ENCODE results near the gene HERC4. TPM values are rescaled to one million over a fixed set of nuclear protein-coding genes. Genes with fewer than 3 reads are reported as not detected.

Gene HERC4
- total and polyA plus RNA-seq, 9 of the 15 experiments (the other 6 are each of a cell fraction or from before 2014, with no cell fraction given): 12.5 to 33.5 (median 22.8) TPM

DNA sequence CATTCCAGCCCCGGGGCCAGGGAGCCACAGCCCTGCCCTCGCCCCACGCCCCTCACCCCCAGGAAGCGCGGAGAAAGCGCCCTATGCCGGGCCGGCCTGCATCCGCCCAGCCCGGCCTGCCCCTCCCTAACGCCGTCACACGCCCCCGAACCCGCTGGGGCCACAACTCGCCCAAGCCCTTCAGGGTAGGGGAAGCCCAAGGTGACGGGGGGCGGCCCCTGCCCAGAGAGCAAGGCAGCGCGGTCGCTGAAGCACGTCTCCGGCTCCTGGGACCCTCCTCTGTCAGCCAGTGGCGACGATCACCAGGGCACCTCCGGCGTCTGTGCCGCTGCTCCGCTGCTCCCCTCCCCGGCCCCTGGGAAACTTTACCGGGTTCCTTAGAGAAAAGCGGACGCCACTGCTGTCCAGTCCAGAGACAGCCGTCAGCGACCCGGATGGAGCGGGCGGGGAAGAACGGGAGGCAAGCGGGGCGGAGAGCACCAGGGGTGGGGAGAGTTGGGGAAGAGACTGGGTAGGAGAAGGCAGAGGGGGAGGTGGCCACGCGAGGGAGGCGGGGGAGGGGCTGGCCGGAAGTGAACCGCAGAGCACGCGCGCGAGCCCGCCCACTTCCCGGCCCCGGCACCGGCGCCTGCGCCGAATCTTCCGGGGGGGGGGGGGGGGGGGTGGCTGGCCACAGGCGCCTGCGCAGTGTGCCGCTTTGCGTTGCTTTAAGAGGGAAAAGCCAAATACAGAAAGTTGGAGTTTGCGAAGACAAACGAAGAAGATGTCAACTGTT lies at the start of gene HERC4 (continued):
- TF ChIP-seq, protein P1, sequence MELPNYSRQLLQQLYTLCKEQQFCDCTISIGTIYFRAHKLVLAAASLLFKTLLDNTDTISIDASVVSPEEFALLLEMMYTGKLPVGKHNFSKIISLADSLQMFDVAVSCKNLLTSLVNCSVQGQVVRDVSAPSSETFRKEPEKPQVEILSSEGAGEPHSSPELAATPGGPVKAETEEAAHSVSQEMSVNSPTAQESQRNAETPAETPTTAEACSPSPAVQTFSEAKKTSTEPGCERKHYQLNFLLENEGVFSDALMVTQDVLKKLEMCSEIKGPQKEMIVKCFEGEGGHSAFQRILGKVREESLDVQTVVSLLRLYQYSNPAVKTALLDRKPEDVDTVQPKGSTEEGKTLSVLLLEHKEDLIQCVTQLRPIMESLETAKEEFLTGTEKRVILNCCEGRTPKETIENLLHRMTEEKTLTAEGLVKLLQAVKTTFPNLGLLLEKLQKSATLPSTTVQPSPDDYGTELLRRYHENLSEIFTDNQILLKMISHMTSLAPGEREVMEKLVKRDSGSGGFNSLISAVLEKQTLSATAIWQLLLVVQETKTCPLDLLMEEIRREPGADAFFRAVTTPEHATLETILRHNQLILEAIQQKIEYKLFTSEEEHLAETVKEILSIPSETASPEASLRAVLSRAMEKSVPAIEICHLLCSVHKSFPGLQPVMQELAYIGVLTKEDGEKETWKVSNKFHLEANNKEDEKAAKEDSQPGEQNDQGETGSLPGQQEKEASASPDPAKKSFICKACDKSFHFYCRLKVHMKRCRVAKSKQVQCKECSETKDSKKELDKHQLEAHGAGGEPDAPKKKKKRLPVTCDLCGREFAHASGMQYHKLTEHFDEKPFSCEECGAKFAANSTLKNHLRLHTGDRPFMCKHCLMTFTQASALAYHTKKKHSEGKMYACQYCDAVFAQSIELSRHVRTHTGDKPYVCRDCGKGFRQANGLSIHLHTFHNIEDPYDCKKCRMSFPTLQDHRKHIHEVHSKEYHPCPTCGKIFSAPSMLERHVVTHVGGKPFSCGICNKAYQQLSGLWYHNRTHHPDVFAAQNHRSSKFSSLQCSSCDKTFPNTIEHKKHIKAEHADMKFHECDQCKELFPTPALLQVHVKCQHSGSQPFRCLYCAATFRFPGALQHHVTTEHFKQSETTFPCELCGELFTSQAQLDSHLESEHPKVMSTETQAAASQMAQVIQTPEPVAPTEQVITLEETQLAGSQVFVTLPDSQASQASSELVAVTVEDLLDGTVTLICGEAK (IDR thresholded peaks at IDR 0.05): peak; percentile 75
- TF ChIP-seq, protein P1 (CRISPR knock-in tag; IDR thresholded peaks at IDR 0.05): no peak
- TF ChIP-seq ZBTB17 (CRISPR knock-in tag; IDR thresholded peaks at IDR 0.05): no peak
- TF ChIP-seq GATA2 (CRISPR knock-in tag; IDR thresholded peaks at IDR 0.05): no peak
- TF ChIP-seq, protein P2, sequence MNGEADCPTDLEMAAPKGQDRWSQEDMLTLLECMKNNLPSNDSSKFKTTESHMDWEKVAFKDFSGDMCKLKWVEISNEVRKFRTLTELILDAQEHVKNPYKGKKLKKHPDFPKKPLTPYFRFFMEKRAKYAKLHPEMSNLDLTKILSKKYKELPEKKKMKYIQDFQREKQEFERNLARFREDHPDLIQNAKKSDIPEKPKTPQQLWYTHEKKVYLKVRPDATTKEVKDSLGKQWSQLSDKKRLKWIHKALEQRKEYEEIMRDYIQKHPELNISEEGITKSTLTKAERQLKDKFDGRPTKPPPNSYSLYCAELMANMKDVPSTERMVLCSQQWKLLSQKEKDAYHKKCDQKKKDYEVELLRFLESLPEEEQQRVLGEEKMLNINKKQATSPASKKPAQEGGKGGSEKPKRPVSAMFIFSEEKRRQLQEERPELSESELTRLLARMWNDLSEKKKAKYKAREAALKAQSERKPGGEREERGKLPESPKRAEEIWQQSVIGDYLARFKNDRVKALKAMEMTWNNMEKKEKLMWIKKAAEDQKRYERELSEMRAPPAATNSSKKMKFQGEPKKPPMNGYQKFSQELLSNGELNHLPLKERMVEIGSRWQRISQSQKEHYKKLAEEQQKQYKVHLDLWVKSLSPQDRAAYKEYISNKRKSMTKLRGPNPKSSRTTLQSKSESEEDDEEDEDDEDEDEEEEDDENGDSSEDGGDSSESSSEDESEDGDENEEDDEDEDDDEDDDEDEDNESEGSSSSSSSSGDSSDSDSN (IDR thresholded peaks at IDR 0.05; ENCODE audit: borderline replicate concordance in 1 of 2, low read depth in 2 of 2, low read length in 2 of 2): peak in 1 of 2 experiments; percentile 90; a peak in 2 of 4 replicates
- TF ChIP-seq, protein P3, sequence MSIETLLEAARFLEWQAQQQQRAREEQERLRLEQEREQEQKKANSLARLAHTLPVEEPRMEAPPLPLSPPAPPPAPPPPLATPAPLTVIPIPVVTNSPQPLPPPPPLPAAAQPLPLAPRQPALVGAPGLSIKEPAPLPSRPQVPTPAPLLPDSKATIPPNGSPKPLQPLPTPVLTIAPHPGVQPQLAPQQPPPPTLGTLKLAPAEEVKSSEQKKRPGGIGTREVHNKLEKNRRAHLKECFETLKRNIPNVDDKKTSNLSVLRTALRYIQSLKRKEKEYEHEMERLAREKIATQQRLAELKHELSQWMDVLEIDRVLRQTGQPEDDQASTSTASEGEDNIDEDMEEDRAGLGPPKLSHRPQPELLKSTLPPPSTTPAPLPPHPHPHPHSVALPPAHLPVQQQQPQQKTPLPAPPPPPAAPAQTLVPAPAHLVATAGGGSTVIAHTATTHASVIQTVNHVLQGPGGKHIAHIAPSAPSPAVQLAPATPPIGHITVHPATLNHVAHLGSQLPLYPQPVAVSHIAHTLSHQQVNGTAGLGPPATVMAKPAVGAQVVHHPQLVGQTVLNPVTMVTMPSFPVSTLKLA (conservative IDR thresholded peaks at IDR 0.05): peak; percentile 79 to 93
- 0 out of 2 replicates have a peak, but pooled peaks have one; percentile 11 for TF ChIP-seq ZNF41 (CRISPR knock-in tag; conservative IDR thresholded peaks at IDR 0.05)
- no peak for TF ChIP-seq SLC30A9 (CRISPR knock-in tag; IDR thresholded peaks at IDR 0.05)
- TF ChIP-seq, protein P4, sequence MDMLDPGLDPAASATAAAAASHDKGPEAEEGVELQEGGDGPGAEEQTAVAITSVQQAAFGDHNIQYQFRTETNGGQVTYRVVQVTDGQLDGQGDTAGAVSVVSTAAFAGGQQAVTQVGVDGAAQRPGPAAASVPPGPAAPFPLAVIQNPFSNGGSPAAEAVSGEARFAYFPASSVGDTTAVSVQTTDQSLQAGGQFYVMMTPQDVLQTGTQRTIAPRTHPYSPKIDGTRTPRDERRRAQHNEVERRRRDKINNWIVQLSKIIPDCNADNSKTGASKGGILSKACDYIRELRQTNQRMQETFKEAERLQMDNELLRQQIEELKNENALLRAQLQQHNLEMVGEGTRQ (CRISPR knock-in tag; IDR thresholded peaks at IDR 0.05): no peak
- TF ChIP-seq BCOR (IDR thresholded peaks at IDR 0.05): no peak
